A673 (cell line): ENCODE measurements around the gene CHCHD3. TPM values are rescaled to one million over a fixed set of nuclear protein-coding genes. Genes with fewer than 3 reads are reported as not detected.

Experiments
- BruUV-seq: library from RNA; stranded (reverse); fragments of 400-500 nt; replicated peaks from 2 replicates; lab custom pipeline; 2021; lab: Mats Ljungman, UMichigan
- CTCF ChIA-PET: fragments of 300-600 bp; sonication (Branson Sonifier 250); formaldehyde crosslinking; loops from one replicate; lab custom pipeline; 2022; ENCODE audit warnings: antibody characterized with exemption; lab: Charles Lee
- POLR2A ChIA-PET: fragments of 300-600 bp; sonication (Branson Sonifier 250); formaldehyde crosslinking; loops from one replicate; lab custom pipeline; 2022; ENCODE audit warnings: antibody characterized with exemption; ENCODE audit not compliant: low non-redundant PET; lab: Charles Lee
- DNase-seq: peaks from one replicate; pipeline ENCODE4 v3.0.0-alpha.2; 2015; ENCODE audit warnings: low spot score
- H3K27ac ChIP-seq: fragments of 200-600 bp; sonication (generic); 2 replicates; pipeline ENCODE4 v1.5.1; 2016; ENCODE audit warnings: mixed run types, low read depth, mild to moderate bottlenecking, mixed read lengths, antibody characterized with exemption, low read length; ENCODE audit not compliant: poor library complexity, severe bottlenecking
- H3K27me3 ChIP-seq: fragments of 200-600 bp; sonication (generic); replicated peaks from 2 replicates; pipeline ENCODE4 v1.6.1; 2017; ENCODE audit warnings: mixed run types, low read depth, mild to moderate bottlenecking, mixed read lengths, antibody characterized with exemption, low read length; ENCODE audit not compliant: insufficient read depth, poor library complexity
- H3K36me3 ChIP-seq: fragments of 200-600 bp; sonication (generic); 2 replicates; pipeline ENCODE4 v1.6.1; 2016; ENCODE audit warnings: mixed run types, mild to moderate bottlenecking, mixed read lengths, antibody characterized with exemption, low read length; ENCODE audit not compliant: insufficient read depth, poor library complexity, severe bottlenecking
- H3K4me1 ChIP-seq: fragments of 200-600 bp; sonication (generic); 2 replicates; pipeline ENCODE4 v1.6.1; 2017; ENCODE audit warnings: mixed run types, mild to moderate bottlenecking, mixed read lengths, antibody characterized with exemption, low read length; ENCODE audit not compliant: insufficient read depth, poor library complexity, severe bottlenecking
- H3K4me3 ChIP-seq: fragments of 200-600 bp; sonication (generic); 2 replicates; pipeline ENCODE4 v1.5.1; 2016; ENCODE audit warnings: low read depth, mixed run types, mild to moderate bottlenecking, mixed read lengths, low read length; ENCODE audit not compliant: poor library complexity, severe bottlenecking
- H3K9me3 ChIP-seq: fragments of 200-600 bp; sonication (generic); 2 replicates; pipeline ENCODE4 v1.6.1; 2016; ENCODE audit warnings: mixed run types, low read depth, mild to moderate bottlenecking, mixed read lengths, antibody characterized with exemption, low read length; ENCODE audit not compliant: poor library complexity, severe bottlenecking
- CTCF ChIP-seq: fragments of 300-800, 200-600 bp; sonication (generic); conservative IDR thresholded peaks from 2 replicates; pipeline ENCODE4 v1.5.1; 2017; ENCODE audit warnings: low read depth, mild to moderate bottlenecking, antibody characterized with exemption, low read length, moderate library complexity, mixed read lengths
- EZH2 ChIP-seq: fragments of 200-600 bp; sonication (generic); IDR thresholded peaks from 2 replicates; pipeline ENCODE4 v1.6.1; 2017; ENCODE audit warnings: borderline replicate concordance, low read depth, mild to moderate bottlenecking, mixed read lengths, antibody characterized with exemption, low read length; ENCODE audit not compliant: poor library complexity, severe bottlenecking
- intact Hi-C: fragments of 100-400 bp; cut with micrococcal nuclease; formaldehyde crosslinking; loops from one replicate; pipeline ENCODE4 v1.10.0; 2022; ENCODE audit not compliant: unreplicated experiment
- total RNA-seq: library from RNA; stranded (reverse); gene quantifications from 2 replicates; pipeline ENCODE4 v1.2.3, GENCODE V29; 2021

CHCHD3 gene
- total RNA-seq, 1 experiment from 2014 or later = 128 TPM

DNA sequence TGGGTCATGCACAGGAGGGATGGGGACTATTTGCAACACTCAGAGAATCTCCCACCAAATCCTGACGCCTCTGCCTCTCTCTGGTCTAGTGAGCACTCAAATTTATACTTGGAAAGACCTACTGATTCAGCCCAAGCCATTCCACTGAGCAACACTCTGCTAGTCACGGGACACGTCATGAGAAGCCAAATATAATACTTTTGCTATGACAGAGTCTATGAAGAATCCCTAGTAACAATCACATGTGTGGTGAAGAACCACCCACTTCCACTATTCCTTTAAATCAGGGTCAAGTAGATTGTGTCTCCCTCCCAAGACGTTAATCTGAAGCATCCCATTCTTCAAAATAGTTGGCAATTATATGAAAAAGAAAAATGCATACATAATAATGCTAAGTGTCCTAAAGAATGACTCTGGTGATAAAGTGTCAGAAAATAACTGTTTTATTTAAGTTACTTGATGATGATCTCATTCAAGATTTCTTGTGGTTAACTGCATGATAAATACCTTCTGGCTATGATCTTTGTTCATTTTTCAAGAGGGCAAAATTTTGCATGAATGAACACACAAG lies 28.5 kb downstream of the CHCHD3 start:
- POLR2A ChIA-PET = no interaction called here
- H3K9me3 ChIP-seq = no peaks in the 10 kb centered on the region
- no peak overlapping the region for H3K27ac ChIP-seq
- no peaks in the 10 kb centered on the region for H3K4me1 ChIP-seq
- H3K4me3 ChIP-seq = no peak overlapping the region
- no peak for TF ChIP-seq CTCF
- TF ChIP-seq EZH2 = no peak
- no peaks in the 10 kb centered on the region for H3K36me3 ChIP-seq
- DNase-seq = peak; percentile 33
- CTCF ChIA-PET = no interaction called here
- H3K27me3 ChIP-seq = no peaks in the 10 kb centered on the region
- intact Hi-C loops = no loop called here
- no TSS peak for BruUV-seq

- H3K27ac ChIP-seq = no peak overlapping the region
- TF ChIP-seq EZH2 (no peak), CTCF (no peak)
- H3K4me3 ChIP-seq = no peak overlapping the region
- H3K4me1 ChIP-seq = no peaks in the 10 kb centered on the region
- intact Hi-C loops = no loop called here
- no peak for DNase-seq
- H3K9me3 ChIP-seq = no peaks in the 10 kb centered on the region
- ChIA-PET CTCF (no interaction called here), POLR2A (no interaction called here)
- H3K27me3 ChIP-seq = no peaks in the 10 kb centered on the region
- BruUV-seq = no TSS peak
- H3K36me3 ChIP-seq = no peaks in the 10 kb centered on the region
These were observed 29.1 kb downstream of the CHCHD3 start for GRCh38 chr7:133052826-133053225.

DNA sequence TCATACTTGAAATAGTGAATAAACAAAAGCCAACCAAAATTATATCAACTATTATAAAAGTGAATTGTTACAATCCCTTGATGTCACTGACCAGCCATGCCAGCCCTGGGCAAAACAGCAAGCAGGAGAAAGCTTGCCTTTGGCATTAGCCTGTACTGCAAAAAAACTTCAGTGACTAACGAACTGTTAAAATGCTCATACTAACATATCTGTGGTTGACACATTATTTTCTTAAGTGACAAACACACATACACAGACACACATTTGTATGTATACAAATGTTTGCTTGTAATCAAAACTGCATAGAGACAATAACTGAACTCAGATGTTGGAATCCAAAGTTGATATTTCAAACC lies 29.5 kb downstream of the CHCHD3 start:
- ChIA-PET POLR2A (no interaction called here), CTCF (no interaction called here)
- DNase-seq = no peak
- Histone ChIP-seq H3K36me3 (no peaks in the 10 kb centered on the region), H3K27me3 (no peaks in the 10 kb centered on the region), H3K27ac (no peak overlapping the region), H3K4me1 (no peaks in the 10 kb centered on the region), H3K4me3 (no peak overlapping the region), H3K9me3 (no peaks in the 10 kb centered on the region)
- no TSS peak for BruUV-seq
- intact Hi-C loops = no loop called here
- TF ChIP-seq EZH2 = no peak
- no peak for TF ChIP-seq CTCF
